SK-N-SH (cell line): ENCODE measurements around the gene EDEM2. TPM values are rescaled to one million over a fixed set of nuclear protein-coding genes. Genes with fewer than 3 reads are reported as not detected.

Experiments used
- CTCF ChIA-PET: fragments of 300-600, 350-600 bp; formaldehyde crosslinking; extraction: SDS; loops from one replicate; lab custom pipeline; 2021; lab: Yijun Ruan, JAX
- POLR2A ChIA-PET: fragments of 350-600 bp; sonication (Branson Sonifier 250); formaldehyde crosslinking; extraction: SDS; loops from one replicate; lab custom pipeline; 2020; ENCODE audit warnings: antibody characterized with exemption, inconsistent platforms; lab: Yijun Ruan, JAX
- DNase-seq: peaks from one replicate; pipeline ENCODE4 v3.0.0; 2012
- H2AFZ ChIP-seq: fragments of 200-600 bp; sonication (generic); 2 replicates; pipeline ENCODE4 v1.8.1; 2016; ENCODE audit warnings: antibody characterized with exemption, mild to moderate bottlenecking, low read depth
- H3F3A ChIP-seq: fragments of 200-600 bp; sonication (generic); replicated peaks from 2 replicates; pipeline ENCODE3; 2016; ENCODE audit warnings: antibody characterized with exemption, mild to moderate bottlenecking; ENCODE audit not compliant: insufficient read depth
- H3K27ac ChIP-seq, 2 experiments: fragments of 200-500 bp in 1 of 2; fragments of 200-600 bp in 1 of 2; sonication (Bioruptor generic) in 1 of 2; sonication (generic), shearing (Covaris generic) in 1 of 2; 2 replicates each; pipeline versions ENCODE4 v1.5.1 to v1.6.1; 2014 to 2016; ENCODE audit warnings: low read depth in 2 of 2, inconsistent platforms in 1 of 2, low read length in 1 of 2, mild to moderate bottlenecking in 1 of 2, mixed read lengths in 1 of 2
- H3K27me3 ChIP-seq: fragments of 200-600 bp; sonication (generic), shearing (Covaris generic); 2 replicates; pipeline ENCODE4 v1.6.1; 2016; ENCODE audit warnings: mixed run types; ENCODE audit not compliant: insufficient read depth
- H3K36me3 ChIP-seq, 2 experiments: fragments of 200-500 bp in 1 of 2; fragments of 200-600 bp in 1 of 2; sonication (Bioruptor generic) in 1 of 2; sonication (generic) in 1 of 2; replicated peaks in 1 of 2; 2 replicates each; pipeline versions ENCODE3 to v1.5.1; 2014 to 2016; ENCODE audit warnings: low read length in 1 of 2, mild to moderate bottlenecking in 1 of 2; ENCODE audit not compliant: insufficient read depth in 2 of 2, control insufficient read depth in 1 of 2
- H3K4me1 ChIP-seq, 2 experiments: fragments of 200-500 bp in 1 of 2; fragments of 200-600 bp in 1 of 2; sonication (Bioruptor generic) in 1 of 2; sonication (generic), shearing (Covaris generic) in 1 of 2; 2 replicates each; pipeline versions ENCODE4 v1.5.1 to v1.6.1; 2014 to 2016; ENCODE audit warnings: low read depth in 1 of 2, low read length in 1 of 2, mixed run types in 1 of 2; ENCODE audit not compliant: insufficient read depth in 2 of 2, control insufficient read depth in 1 of 2
- H3K4me2 ChIP-seq: fragments of 200-600 bp; sonication (generic), shearing (Covaris generic); 2 replicates; pipeline ENCODE4 v1.6.1; 2017; ENCODE audit warnings: mixed run types
- H3K4me3 ChIP-seq, 2 experiments: fragments of 200-500 bp in 1 of 2; fragments of 200-600 bp in 1 of 2; sonication (Bioruptor generic) in 1 of 2; sonication (generic), shearing (Covaris generic) in 1 of 2; 2 replicates each; pipeline versions ENCODE4 v1.5.1 to v1.8.1; 2014 to 2016; ENCODE audit warnings: low read depth in 2 of 2, inconsistent platforms in 1 of 2, low read length in 1 of 2, mild to moderate bottlenecking in 1 of 2, mixed read lengths in 1 of 2, moderate library complexity in 1 of 2
- H3K79me2 ChIP-seq: fragments of 200-600 bp; sonication (generic); 2 replicates; pipeline ENCODE4 v1.8.1; 2017; ENCODE audit warnings: mild to moderate bottlenecking; ENCODE audit not compliant: insufficient read depth
- H3K9ac ChIP-seq: fragments of 200-600 bp; sonication (generic); 2 replicates; pipeline ENCODE4 v1.6.1; 2017; ENCODE audit warnings: mixed run types
- H3K9me2 ChIP-seq: fragments of 200-600 bp; sonication (generic); 2 replicates; pipeline ENCODE4 v1.6.1; 2017; ENCODE audit warnings: mixed run types
- H3K9me3 ChIP-seq: fragments of 200-600 bp; sonication (generic); 2 replicates; pipeline ENCODE4 v1.6.1; 2017; ENCODE audit warnings: mixed run types, mild to moderate bottlenecking, moderate library complexity
- H4K20me1 ChIP-seq: fragments of 200-600 bp; sonication (generic); 2 replicates; pipeline ENCODE4 v1.6.1; 2017; ENCODE audit warnings: mild to moderate bottlenecking, mixed run types; ENCODE audit not compliant: insufficient read depth
- CTCF ChIP-seq: fragments of 200-600 bp; sonication (generic); IDR thresholded peaks from 2 replicates; pipeline ENCODE4 v1.6.1; 2017; ENCODE audit warnings: antibody characterized with exemption, mild to moderate bottlenecking, moderate library complexity
- ELF1 ChIP-seq: IDR thresholded peaks from 2 replicates; pipeline ENCODE4 v1.4.0; 2012
- EZH2phosphoT487 ChIP-seq: fragments of 200-600 bp; sonication (generic); IDR thresholded peaks from 2 replicates; pipeline ENCODE4 v1.6.1; 2017; ENCODE audit warnings: low read depth, mixed run types, mild to moderate bottlenecking, antibody characterized with exemption, moderate library complexity, borderline replicate concordance
- FOSL2 ChIP-seq: IDR thresholded peaks from 2 replicates; pipeline ENCODE4 v1.4.0; 2012; ENCODE audit warnings: low read depth, mild to moderate bottlenecking, moderate library complexity, borderline replicate concordance
- FOXJ3 ChIP-seq: sonication (generic); formaldehyde crosslinking; IDR thresholded peaks from 2 replicates; pipeline ENCODE4 v1.5.1; 2020; ENCODE audit warnings: mild to moderate bottlenecking, missing genetic modification reagents
- GATA2 ChIP-seq: sonication (generic); formaldehyde crosslinking; IDR thresholded peaks from 2 replicates; pipeline ENCODE4 v1.5.0; 2020; ENCODE audit warnings: mild to moderate bottlenecking, missing genetic modification reagents
- IRF3 ChIP-seq: fragments of 150-350 bp; IDR thresholded peaks from 2 replicates; pipeline ENCODE4 v1.6.1; 2016; ENCODE audit warnings: mild to moderate bottlenecking, low read depth, low read length
- MXI1 ChIP-seq: IDR thresholded peaks from 2 replicates; pipeline ENCODE4 v1.6.1; 2012; ENCODE audit warnings: mild to moderate bottlenecking, low read depth, low read length, improper control_type of control experiment
- PBX3 ChIP-seq: IDR thresholded peaks from 2 replicates; pipeline ENCODE4; 2012
- POLR2AphosphoS5 ChIP-seq: IDR thresholded peaks from 2 replicates; pipeline ENCODE4 v1.6.1; 2012; ENCODE audit warnings: low read depth, low read length
- RAD21 ChIP-seq: IDR thresholded peaks from 2 replicates; pipeline ENCODE4 v1.6.1; 2012; ENCODE audit warnings: mild to moderate bottlenecking, low read length
- RCOR1 ChIP-seq: fragments of 150-350 bp; IDR thresholded peaks from 2 replicates; pipeline ENCODE4 v1.6.1; 2017; ENCODE audit warnings: antibody characterized with exemption, low read length
- REST ChIP-seq: IDR thresholded peaks from 2 replicates; pipeline ENCODE4 v1.6.1; 2012; ENCODE audit warnings: mild to moderate bottlenecking, low read depth, low read length, moderate library complexity
- RFX5 ChIP-seq: IDR thresholded peaks from 2 replicates; pipeline ENCODE4 v1.6.1; 2012; ENCODE audit warnings: mild to moderate bottlenecking, improper control_type of control experiment, low read length
- RXRA ChIP-seq: IDR thresholded peaks from 2 replicates; pipeline ENCODE4 v1.4.0; 2012; ENCODE audit warnings: low read depth, mild to moderate bottlenecking, borderline replicate concordance
- SMC3 ChIP-seq: IDR thresholded peaks from 2 replicates; pipeline ENCODE4 v1.6.1; 2012; ENCODE audit warnings: low read depth, low read length, improper control_type of control experiment
- TAF1 ChIP-seq: IDR thresholded peaks from 2 replicates; pipeline ENCODE4 v1.6.1; 2012; ENCODE audit warnings: low read depth, mild to moderate bottlenecking, low read length, moderate library complexity, borderline replicate concordance
- TCF12 ChIP-seq: IDR thresholded peaks from 2 replicates; pipeline ENCODE4 v1.4.0; 2012
- TEAD4 ChIP-seq: IDR thresholded peaks from 2 replicates; pipeline ENCODE4 v1.4.0; 2012; ENCODE audit warnings: mild to moderate bottlenecking, borderline replicate concordance; ENCODE audit not compliant: insufficient read depth
- USF1 ChIP-seq: IDR thresholded peaks from 2 replicates; pipeline ENCODE4 v1.4.0; 2012; ENCODE audit warnings: low read depth, borderline replicate concordance
- YY1 ChIP-seq: IDR thresholded peaks from 2 replicates; pipeline ENCODE4 v1.4.0; 2012; ENCODE audit warnings: low read depth, mild to moderate bottlenecking
- ZBTB33 ChIP-seq: IDR thresholded peaks from 2 replicates; pipeline ENCODE4 v1.4.0; 2012; ENCODE audit warnings: low read depth, borderline replicate concordance
- WGBS: methylation state at CpG from one replicate; pipeline ENCODE4 v1.1.6; 2017; ENCODE audit warnings: low lambda C conversion rate; 5-methylcytosine and 5-hydroxymethylcytosine counted together
- polyA plus RNA-seq, 3 experiments: library from polyadenylated mRNA; depleted of rRNA; stranded (reverse); fragments of >200 nt; gene quantifications; 2 replicates each; pipeline ENCODE4 v1.2.3, GENCODE V29; 2012

Gene EDEM2
- polyA plus RNA-seq, 1 of the 3 experiments (the other 2 are of a cell fraction) = 34.3 TPM

GRCh38 chr20:35092524-35093266 is 54.4 kb downstream of the EDEM2 start, which contains the start of gene TRPC4AP:
Gene TRPC4AP, minus strand, starts transcription at chr20:35092807. Its CDS starts 26 bp downstream, at chr20:35092781.
- H3K79me2 ChIP-seq = peaks cover 49% of the 10 kb centered on the region
- WGBS = 27% methylated on average over 13 of the region's 69 CpGs
- H3K36me3 ChIP-seq = peaks cover 0 to 2% of the 10 kb centered on the region in 2 experiments
- H3K4me1 ChIP-seq = peaks cover 8 to 15% of the 10 kb centered on the region in 2 experiments; a peak in 2 of 4 replicates
- no peaks in the 10 kb centered on the region for H3K27me3 ChIP-seq
- H3F3A ChIP-seq = peaks cover 10% of the 10 kb centered on the region
- peak within 1 kb of the TSS; percentile 76 to 77 for H3K4me3 ChIP-seq
- H3K27ac ChIP-seq = peak within 1 kb of the TSS; percentile 68 to 83
- H2AFZ ChIP-seq = peak within 1 kb of the TSS; percentile 92
- POLR2A ChIA-PET = no interaction called here
- peak within 1 kb of the TSS; percentile 94 for H3K9ac ChIP-seq
- peak; percentile 94 for DNase-seq
- H3K9me3 ChIP-seq = no peaks in the 10 kb centered on the region
- peak within 1 kb of the TSS; percentile 88 for H3K4me2 ChIP-seq
- CTCF ChIA-PET = interaction anchor here (0.7 to 5.3 kb wide), 20 partner anchors 10 to 258 kb away, joined by 3 to 49 read pairs (median 3); partner anchors contain the start of genes ACSS2, EDEM2, GGT7 and MYH7B
- H3K9me2 ChIP-seq = no peaks in the 10 kb centered on the region
- peaks cover 29% of the 10 kb centered on the region for H4K20me1 ChIP-seq
- TF ChIP-seq FOXJ3 (CRISPR knock-in tag) (no peak), MXI1 (peak; percentile 86), RAD21 (peak; percentile 55), POLR2AphosphoS5 (peak; percentile 90), GATA2 (CRISPR knock-in tag) (no peak), USF1 (peak; percentile 76), FOSL2 (no peak), REST (peak; percentile 33; the same call in 1 of the 2 replicates), YY1 (peak; percentile 91), EZH2phosphoT487 (no peak), TAF1 (peak; percentile 85), RXRA (no peak), TCF12 (no peak), CTCF (peak; percentile 90), ELF1 (peak; percentile 91), SMC3 (no peak), TEAD4 (no peak), RCOR1 (no peak), ZBTB33 (0 out of 2 replicates have a peak, but pooled peaks have one; percentile 65), IRF3 (no peak), RFX5 (no peak), PBX3 (peak; percentile 34; the same call in 1 of the 2 replicates)
